Mesodermal cell (in vitro differentiated cells): ENCODE measurements around the gene PPP1R2C. TPM values are rescaled to one million over a fixed set of nuclear protein-coding genes. Genes with fewer than 3 reads are reported as not detected.

Experiments
- H3K27ac ChIP-seq: 2 replicates; pipeline ENCODE4 v1.7.0; 2013; ENCODE audit warnings: mild to moderate bottlenecking, low read depth, low read length, moderate library complexity; ENCODE audit not compliant: severe bottlenecking
- H3K36me3 ChIP-seq: 2 replicates; pipeline ENCODE4 v1.7.1; 2013; ENCODE audit warnings: mild to moderate bottlenecking, low read length, moderate library complexity; ENCODE audit not compliant: control insufficient read depth, insufficient read depth
- H3K4me1 ChIP-seq: one replicate; pipeline ENCODE4 v1.7.1; 2013; ENCODE audit warnings: mild to moderate bottlenecking, low read length; ENCODE audit not compliant: insufficient read depth, control insufficient read depth, poor library complexity, severe bottlenecking
- H3K4me3 ChIP-seq: 2 replicates; pipeline ENCODE4 v1.7.0; 2013; ENCODE audit warnings: low read length, control low read depth, mild to moderate bottlenecking; ENCODE audit not compliant: insufficient read depth, poor library complexity, severe bottlenecking; ENCODE audit errors: extremely low read depth
- H3K9me3 ChIP-seq: 2 replicates; pipeline ENCODE4 v1.7.1; 2013; ENCODE audit warnings: mild to moderate bottlenecking, low read length, moderate library complexity; ENCODE audit not compliant: control insufficient read depth
- WGBS, 2 experiments: methylation state at CpG; one replicate each; pipeline ENCODE4 v1.1.5; 2013; ENCODE audit warnings: missing lambda C conversion rate in 2 of 2; ENCODE audit not compliant: insufficient coverage in 2 of 2; 5-methylcytosine and 5-hydroxymethylcytosine counted together
- polyA plus RNA-seq, 2 experiments: library from polyadenylated mRNA; stranded (reverse); fragments of 50-300 nt; gene quantifications; one replicate each; pipeline ENCODE4 v1.2.3, GENCODE V29; 2013

The PPP1R2C gene
- polyA plus RNA-seq (2013, experiment 1 of 2), result not detected
- polyA plus RNA-seq (2013, experiment 2 of 2), result not detected

DNA sequence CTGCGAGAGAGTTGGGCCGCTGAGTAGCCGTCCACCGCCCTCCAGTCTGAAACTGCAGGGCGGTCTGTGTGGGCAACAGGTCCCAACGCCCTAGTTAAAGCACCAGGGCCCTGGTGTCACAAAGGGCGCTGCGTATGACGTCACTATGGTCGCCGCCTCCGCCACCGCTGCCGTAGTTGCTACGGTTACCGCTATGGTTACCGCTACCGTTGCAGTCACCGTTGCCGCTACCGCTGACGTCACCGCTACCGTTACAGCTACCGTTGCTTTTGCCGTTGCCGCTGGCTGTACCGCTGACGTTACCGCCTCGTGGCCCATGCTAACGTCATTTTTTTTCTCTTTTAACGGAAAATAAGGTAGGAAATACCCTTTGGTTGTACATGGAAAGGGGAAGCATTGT, at the start of gene PPP1R2C:
Gene PPP1R2C (minus strand): TSS at position 68 of the 400 bp plus-strand sequence. CDS start 84 bp downstream, outside the sequence.
- Histone ChIP-seq H3K4me3 (no peak within 1 kb of the TSS), H3K4me1 (no peaks in the 10 kb centered on the region), H3K27ac (no peak within 1 kb of the TSS), H3K36me3 (no peaks in the 10 kb centered on the region), H3K9me3 (no peaks in the 10 kb centered on the region)
- WGBS, 2 experiments, result 95 to 97% methylated on average over 23 to 28 of the region's 33 CpGs

DNA sequence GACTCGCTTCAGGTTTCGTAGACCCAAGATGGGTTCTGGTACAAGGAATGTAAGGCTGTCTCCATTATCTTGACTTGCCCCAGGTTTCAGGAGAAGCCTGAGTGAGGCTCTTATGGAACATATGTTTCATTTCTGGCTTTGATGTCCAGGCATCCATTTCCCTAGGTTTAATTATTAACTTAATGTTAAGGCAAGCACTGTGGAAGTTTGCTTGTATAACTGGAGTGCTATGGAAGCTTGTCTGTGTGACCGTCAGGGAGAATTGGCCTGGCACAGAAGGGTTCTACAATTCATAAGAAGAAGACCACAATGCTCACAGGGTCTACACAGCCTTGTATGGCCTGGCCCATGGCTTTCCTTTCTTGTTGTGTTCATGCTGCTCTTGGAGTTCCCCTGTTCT, 47.2 kb upstream of the PPP1R2C start:
- H3K4me1 ChIP-seq, result no peaks in the 10 kb centered on the region
- H3K9me3 ChIP-seq, result no peaks in the 10 kb centered on the region
- WGBS, 2 experiments, result 100% methylated on average over 2 of the region's 3 CpGs; no CpG with 5 or more reads in 1 of the 2 experiments
- H3K4me3 ChIP-seq, result no peak overlapping the region
- no peak overlapping the region for H3K27ac ChIP-seq
- no peaks in the 10 kb centered on the region for H3K36me3 ChIP-seq

DNA sequence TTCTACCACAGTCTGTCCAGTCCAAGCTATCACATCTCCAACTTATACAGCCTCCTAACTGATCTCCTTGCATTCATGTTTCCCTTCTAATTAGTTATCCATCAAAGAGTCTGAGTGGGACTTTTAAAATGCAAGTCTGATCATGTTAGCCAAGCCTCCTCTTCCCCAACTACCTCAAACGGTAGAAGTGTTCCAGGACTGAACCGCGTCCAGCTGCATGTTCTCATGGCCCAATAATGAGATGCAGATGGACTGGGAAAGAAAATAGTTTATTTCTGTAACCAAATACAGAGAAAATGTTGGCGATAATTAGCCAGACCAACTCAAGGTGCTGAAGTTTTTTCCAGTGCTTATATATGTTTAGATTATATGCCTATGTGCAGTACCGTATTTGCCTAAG, 46.6 kb upstream of the PPP1R2C start:
- Histone ChIP-seq H3K4me1 (no peaks in the 10 kb centered on the region), H3K27ac (no peak overlapping the region), H3K9me3 (no peaks in the 10 kb centered on the region), H3K36me3 (no peaks in the 10 kb centered on the region), H3K4me3 (no peak overlapping the region)
- 83% methylated on average over 1 of the region's 5 CpGs; no CpG with 5 or more reads in 1 of the 2 experiments for WGBS, 2 experiments

DNA sequence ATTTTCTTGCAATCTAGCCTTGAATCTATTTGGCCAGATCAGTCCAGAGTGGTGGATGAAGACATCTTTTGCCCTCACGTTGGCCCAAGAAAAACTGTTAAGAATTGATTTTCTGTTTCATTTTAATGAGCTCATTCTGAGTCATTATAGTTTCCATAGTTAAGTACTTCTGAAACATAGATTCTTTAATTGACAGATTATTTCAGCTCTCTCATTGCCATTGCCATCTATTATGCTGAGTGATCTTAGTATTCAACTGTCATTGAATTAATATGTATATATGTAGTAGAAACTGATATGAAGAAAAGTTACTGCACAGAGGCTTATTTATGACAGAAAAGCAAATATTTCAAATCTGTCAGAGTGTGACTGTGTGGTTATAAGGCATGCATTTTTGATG, 45.5 kb upstream of the PPP1R2C start:
- Histone ChIP-seq H3K36me3 (no peaks in the 10 kb centered on the region), H3K9me3 (peaks cover 5% of the 10 kb centered on the region), H3K4me1 (no peaks in the 10 kb centered on the region), H3K27ac (no peak overlapping the region), H3K4me3 (no peak overlapping the region)
- no CpG with 5 or more reads among the region's 1 CpG for WGBS, 2 experiments

DNA sequence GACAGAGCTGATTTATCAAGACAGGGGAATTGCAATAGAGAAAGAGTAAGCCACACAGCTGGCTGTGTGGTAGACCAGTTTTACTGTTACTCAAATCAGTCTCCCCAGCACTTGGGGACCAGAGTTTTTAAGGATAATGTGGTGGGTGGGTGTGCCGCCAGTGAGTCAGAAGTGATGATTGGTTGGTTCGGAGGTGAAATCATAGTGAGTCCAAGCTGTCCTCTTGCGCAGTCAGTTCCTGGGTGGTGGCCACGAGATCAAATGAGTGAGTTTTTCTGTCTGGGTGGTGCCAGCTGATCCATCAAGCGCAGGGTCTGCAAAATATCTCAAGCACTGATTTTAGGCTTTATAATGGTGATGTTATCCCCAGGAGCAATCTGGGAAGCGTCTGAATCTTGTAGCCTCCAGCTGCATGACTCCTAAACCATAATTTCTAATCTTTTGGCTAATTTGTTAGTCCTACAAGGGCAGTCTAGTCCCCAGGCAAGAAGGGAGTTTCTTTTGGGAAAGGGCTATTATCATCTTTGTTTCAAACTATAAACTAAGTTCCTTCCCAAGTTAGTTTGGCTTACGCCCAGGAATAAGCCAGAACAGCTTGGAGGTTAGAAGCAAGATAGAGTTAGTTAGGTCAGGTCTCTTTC, 44.0 kb upstream of the PPP1R2C start:
- no peak overlapping the region for H3K27ac ChIP-seq
- H3K4me1 ChIP-seq, result no peaks in the 10 kb centered on the region
- H3K9me3 ChIP-seq, result peaks cover 5% of the 10 kb centered on the region
- H3K36me3 ChIP-seq, result no peaks in the 10 kb centered on the region
- 93 to 100% methylated on average over 3 of the region's 7 CpGs for WGBS, 2 experiments
- H3K4me3 ChIP-seq, result no peak overlapping the region

DNA sequence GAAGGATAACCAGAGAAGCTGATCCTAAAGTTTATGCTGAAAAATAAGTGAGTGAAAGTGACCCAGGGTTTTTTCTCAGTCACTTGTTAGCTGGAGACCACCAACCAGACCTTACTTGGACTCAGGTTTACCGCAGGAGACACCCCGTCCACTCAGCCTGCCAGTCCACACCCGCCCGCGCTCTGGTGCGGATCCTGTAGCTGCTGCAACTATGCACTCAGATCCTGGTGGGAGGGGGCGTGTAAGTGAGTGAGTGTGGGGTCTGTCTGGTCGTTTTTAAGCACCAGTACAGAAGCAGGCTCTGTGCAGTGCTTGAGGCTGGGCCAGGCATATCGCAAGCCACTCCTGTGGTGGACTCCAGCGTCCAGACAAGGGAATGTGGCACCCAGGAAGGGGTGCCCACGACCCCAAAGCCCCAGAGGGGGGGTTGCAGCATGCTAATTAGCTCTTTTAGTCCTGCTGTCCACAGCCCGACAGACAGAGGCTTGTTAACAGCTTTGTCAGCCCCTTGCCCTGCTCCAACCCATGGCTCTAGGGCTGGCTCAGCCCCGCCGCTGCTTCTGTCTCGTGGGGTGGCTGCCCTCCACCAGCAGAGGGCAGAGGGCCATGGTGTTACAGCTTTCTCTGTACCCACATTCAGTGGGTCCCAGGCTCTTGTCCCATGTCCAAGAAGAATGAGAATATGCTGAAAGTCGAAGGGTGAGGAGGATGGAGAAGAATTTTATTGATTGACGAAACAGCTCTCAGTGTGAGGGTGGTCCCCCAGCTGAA, 40.4 kb upstream of the PPP1R2C start:
- no peak overlapping the region for H3K4me3 ChIP-seq

DNA sequence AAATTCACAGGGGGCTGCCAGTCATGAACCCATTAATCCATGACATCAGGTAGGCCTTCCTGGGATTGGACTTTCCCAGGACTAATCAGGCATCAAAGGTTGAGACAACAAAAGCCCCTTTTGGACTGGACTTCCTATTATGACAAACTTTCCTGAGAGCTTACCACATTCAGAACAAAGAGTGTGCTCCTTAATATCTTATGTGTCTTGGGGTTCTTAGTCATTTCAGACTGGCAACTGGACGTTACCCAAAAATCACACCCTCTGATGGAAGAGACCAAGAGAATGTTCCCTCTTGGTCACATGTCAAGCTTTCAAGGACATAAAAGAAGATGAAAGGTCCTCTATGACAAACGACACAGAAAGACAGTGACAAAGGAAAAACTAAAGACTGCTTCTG, 31.6 kb upstream of the PPP1R2C start:
- WGBS, 2 experiments, result 80% methylated on average over 2 of the region's 2 CpGs; no CpG with 5 or more reads in 1 of the 2 experiments
- Histone ChIP-seq H3K4me1 (peaks cover 4% of the 10 kb centered on the region), H3K9me3 (no peaks in the 10 kb centered on the region), H3K36me3 (no peaks in the 10 kb centered on the region), H3K27ac (no peak overlapping the region), H3K4me3 (no peak overlapping the region)

More for the DNA sequence above, 40.4 kb upstream of the PPP1R2C start:
- Histone ChIP-seq H3K27ac (no peak overlapping the region), H3K9me3 (peaks cover 5% of the 10 kb centered on the region), H3K36me3 (no peaks in the 10 kb centered on the region), H3K4me1 (no peaks in the 10 kb centered on the region)
- whole genome bisulfite sequencing, 2 experiments, result 58 to 90% methylated on average over 4 to 5 of the region's 17 CpGs

DNA sequence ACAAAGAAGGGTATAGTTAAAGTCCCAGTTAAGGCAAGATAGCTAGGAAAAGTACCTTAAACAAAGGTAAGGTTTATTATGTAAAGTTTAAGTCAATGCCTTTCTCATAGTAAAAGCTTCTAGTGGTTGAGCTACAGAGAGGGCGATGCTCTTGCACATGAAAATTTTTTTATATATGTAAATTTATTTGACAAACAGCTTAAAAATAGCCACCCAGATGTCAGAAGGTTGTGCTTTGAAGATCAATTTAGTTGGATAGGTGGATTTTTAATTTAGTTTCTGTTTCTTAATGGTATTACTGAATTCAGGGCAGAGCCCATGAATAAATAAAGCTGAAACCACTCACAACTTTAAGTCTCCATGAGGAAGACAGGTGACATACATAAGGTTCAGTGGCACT, 29.4 kb upstream of the PPP1R2C start:
- no CpG with 5 or more reads among the region's 1 CpG for WGBS, 2 experiments
- H3K9me3 ChIP-seq, result no peaks in the 10 kb centered on the region
- H3K27ac ChIP-seq, result no peak overlapping the region
- H3K4me1 ChIP-seq, result peaks cover 4% of the 10 kb centered on the region
- no peak overlapping the region for H3K4me3 ChIP-seq
- no peaks in the 10 kb centered on the region for H3K36me3 ChIP-seq

DNA sequence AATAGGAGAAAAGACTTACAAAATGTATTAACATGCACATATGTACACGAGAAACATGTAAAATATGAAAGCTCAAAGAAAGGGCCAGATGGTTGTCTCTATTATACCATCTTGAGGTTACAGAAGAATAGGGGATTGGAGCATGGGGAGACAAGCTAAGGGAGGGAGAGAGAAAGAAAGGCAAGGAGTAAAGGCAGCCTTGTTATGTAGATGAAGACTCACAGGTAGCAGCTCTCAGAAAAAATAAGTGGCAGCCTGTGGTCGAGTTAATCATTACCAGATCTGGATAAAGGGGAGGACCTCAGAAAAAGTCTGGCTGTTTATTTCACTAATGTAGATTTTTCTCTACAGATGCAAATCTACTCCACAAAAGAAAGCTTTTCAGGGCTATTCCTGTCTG, 26.6 kb upstream of the PPP1R2C start:
- Histone ChIP-seq H3K4me1 (peaks cover 4% of the 10 kb centered on the region), H3K27ac (no peak overlapping the region), H3K4me3 (no peak overlapping the region), H3K9me3 (no peaks in the 10 kb centered on the region), H3K36me3 (no peaks in the 10 kb centered on the region)
- WGBS, 2 experiments, result 0% methylated on average over 1 of the region's 2 CpGs; no CpG with 5 or more reads in 1 of the 2 experiments

DNA sequence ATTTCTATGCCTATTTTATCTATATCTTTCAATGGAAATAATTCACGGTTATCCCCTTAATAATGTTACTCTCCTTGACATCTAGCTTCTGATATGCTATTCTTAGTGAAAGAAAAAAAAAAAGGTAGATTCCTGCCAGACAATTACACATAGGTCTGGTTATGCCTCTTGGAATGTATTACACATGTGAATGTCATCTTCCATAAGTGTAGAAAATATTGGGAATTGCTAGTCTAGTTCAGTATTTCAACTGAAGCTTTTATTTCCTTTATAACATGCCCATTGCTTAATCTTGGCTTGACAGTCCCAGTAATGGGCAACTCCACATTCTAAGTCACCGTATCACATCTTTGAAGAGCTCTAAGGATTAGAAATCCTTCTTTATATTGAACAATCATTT, 25.4 kb upstream of the PPP1R2C start:
- H3K27ac ChIP-seq, result no peak overlapping the region
- no peaks in the 10 kb centered on the region for H3K4me1 ChIP-seq
- WGBS, 2 experiments, result no CpG with 5 or more reads among the region's 2 CpGs
- H3K9me3 ChIP-seq, result no peaks in the 10 kb centered on the region
- no peak overlapping the region for H3K4me3 ChIP-seq
- H3K36me3 ChIP-seq, result no peaks in the 10 kb centered on the region
